ENCODE measurements around the gene ZNF648.
"Not testable (repeated sequence)": the region's sequence is repeated elsewhere in the genome, so short reads cannot be mapped to it uniquely, and the experiment has no call there.

ZNF648 gene

GRCh38 chr1:182052355-182052754 lies 9.2 kb downstream of the ZNF648 start:
- no peak overlapping the region for H3K9ac ChIP-seq
- no peaks in the 10 kb centered on the region for H3K4me1 ChIP-seq
- no peaks in the 10 kb centered on the region for H3K27me3 ChIP-seq
- H3K9me3 ChIP-seq = no peaks in the 10 kb centered on the region
- no peaks in the 10 kb centered on the region for H4K20me1 ChIP-seq
- no peak for TF ChIP-seq Cebpa-rat (IDR thresholded peaks at IDR 0.05)
- no peak overlapping the region for H3K27ac ChIP-seq
- no peaks in the 10 kb centered on the region for H3K36me3 ChIP-seq
- no peak overlapping the region for H3K4me3 ChIP-seq
- no peak overlapping the region for H3K4me2 ChIP-seq

GRCh38 chr1:182051938-182052337 lies 9.6 kb downstream of the ZNF648 start:
- Histone ChIP-seq H3K27ac (no peak overlapping the region), H3K4me3 (no peak overlapping the region), H3K9ac (no peak overlapping the region), H4K20me1 (no peaks in the 10 kb centered on the region), H3K27me3 (no peaks in the 10 kb centered on the region), H3K36me3 (no peaks in the 10 kb centered on the region), H3K4me1 (no peaks in the 10 kb centered on the region), H3K4me2 (no peak overlapping the region), H3K9me3 (no peaks in the 10 kb centered on the region)
- TF ChIP-seq Cebpa-rat (IDR thresholded peaks at IDR 0.05) = no peak

- TF ChIP-seq Cebpa-rat (IDR thresholded peaks at IDR 0.05) = no peak
- Histone ChIP-seq H3K4me2 (no peak overlapping the region), H3K27ac (no peak overlapping the region), H4K20me1 (no peaks in the 10 kb centered on the region), H3K27me3 (no peaks in the 10 kb centered on the region), H3K36me3 (no peaks in the 10 kb centered on the region), H3K9ac (no peak overlapping the region), H3K4me3 (no peak overlapping the region), H3K4me1 (no peaks in the 10 kb centered on the region), H3K9me3 (peaks cover 9% of the 10 kb centered on the region)
Measured at GRCh38 chr1:182050481-182051448, 10.7 kb downstream of the ZNF648 start.

DNA sequence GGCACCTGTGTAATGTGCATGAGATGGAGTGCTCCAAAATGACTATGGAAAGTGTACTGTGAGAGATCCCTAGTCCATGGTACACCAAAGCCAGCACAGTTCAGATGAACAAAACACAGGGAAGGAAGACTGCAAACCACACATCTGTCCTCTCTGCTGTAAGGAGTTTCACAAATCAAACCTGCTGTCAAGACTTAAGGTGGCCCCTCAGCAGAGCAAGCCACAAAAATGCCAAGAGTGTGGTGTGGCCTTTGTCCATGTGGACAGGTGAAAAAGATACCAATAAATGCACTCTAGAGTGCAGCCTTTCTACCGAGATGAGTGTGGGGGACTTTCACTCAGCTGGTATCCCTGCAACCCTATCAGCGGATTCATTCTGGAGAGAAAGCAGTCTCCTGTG lies 12.9 kb downstream of the ZNF648 start:
- no peak overlapping the region for H3K4me2 ChIP-seq
- no peaks in the 10 kb centered on the region for H3K4me1 ChIP-seq
- no peaks in the 10 kb centered on the region for H4K20me1 ChIP-seq
- H3K4me3 ChIP-seq = no peak overlapping the region
- no peak overlapping the region for H3K27ac ChIP-seq
- H3K27me3 ChIP-seq = no peaks in the 10 kb centered on the region
- H3K36me3 ChIP-seq = no peaks in the 10 kb centered on the region
- TF ChIP-seq Cebpa-rat (IDR thresholded peaks at IDR 0.05) = no peak
- H3K9me3 ChIP-seq = peaks cover 23% of the 10 kb centered on the region
- H3K9ac ChIP-seq = no peak overlapping the region

GRCh38 chr1:182046763-182047162 lies 14.7 kb downstream of the ZNF648 start:
- Histone ChIP-seq H3K4me3 (no peak overlapping the region), H3K4me2 (no peak overlapping the region), H4K20me1 (no peaks in the 10 kb centered on the region), H3K27ac (no peak overlapping the region), H3K9me3 (peaks cover 23% of the 10 kb centered on the region), H3K4me1 (no peaks in the 10 kb centered on the region), H3K36me3 (no peaks in the 10 kb centered on the region), H3K27me3 (no peaks in the 10 kb centered on the region), H3K9ac (no peak overlapping the region)
- TF ChIP-seq Cebpa-rat (IDR thresholded peaks at IDR 0.05) = no peak

- H3K4me3 ChIP-seq, H3K27me3 ChIP-seq, H3K36me3 ChIP-seq, H3K4me2 ChIP-seq, H3K9ac ChIP-seq, H3K4me1 ChIP-seq, H3K27ac ChIP-seq, H4K20me1 ChIP-seq: not testable (repeated sequence)
- peaks cover 23% of the 10 kb centered on the region for H3K9me3 ChIP-seq
Measured at GRCh38 chr1:182045481-182045880, 16.0 kb downstream of the ZNF648 start.

GRCh38 chr1:182041615-182042014 lies 19.9 kb downstream of the ZNF648 start:
- H3K27me3 ChIP-seq = no peaks in the 10 kb centered on the region
- no peak overlapping the region for H3K9ac ChIP-seq
- no peaks in the 10 kb centered on the region for H4K20me1 ChIP-seq
- TF ChIP-seq Cebpa-rat (IDR thresholded peaks at IDR 0.05) = no peak; the same call in 1 of the 2 replicates
- H3K27ac ChIP-seq = no peak overlapping the region
- peaks cover 22% of the 10 kb centered on the region for H3K9me3 ChIP-seq
- no peaks in the 10 kb centered on the region for H3K36me3 ChIP-seq
- H3K4me1 ChIP-seq = no peaks in the 10 kb centered on the region
- H3K4me3 ChIP-seq = no peak overlapping the region
- H3K4me2 ChIP-seq = no peak overlapping the region

DNA sequence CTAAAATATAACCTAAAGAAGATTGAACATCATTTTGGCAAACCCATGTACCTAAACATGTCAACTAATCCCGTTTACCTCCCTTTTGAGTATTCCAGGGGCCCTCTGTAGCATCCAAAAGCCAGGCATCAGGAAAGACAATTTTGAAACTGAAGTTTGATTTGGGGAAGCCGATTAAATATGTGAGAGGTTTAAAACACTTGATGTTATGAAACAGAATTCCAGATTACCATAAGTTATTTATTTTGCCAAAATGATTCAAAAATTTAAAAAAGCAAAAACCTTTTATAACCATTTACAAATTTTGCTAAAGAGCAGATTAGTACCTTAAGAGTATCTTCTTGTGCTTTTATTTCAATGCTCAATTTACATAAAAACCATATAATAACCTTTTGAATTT lies 23.3 kb downstream of the ZNF648 start:
- no peaks in the 10 kb centered on the region for H4K20me1 ChIP-seq
- H3K36me3 ChIP-seq = no peaks in the 10 kb centered on the region
- no peak overlapping the region for H3K4me3 ChIP-seq
- H3K9ac ChIP-seq = no peak overlapping the region
- H3K4me1 ChIP-seq = peaks cover 10% of the 10 kb centered on the region
- H3K9me3 ChIP-seq = no peaks in the 10 kb centered on the region
- H3K27ac ChIP-seq = no peak overlapping the region
- TF ChIP-seq Cebpa-rat (IDR thresholded peaks at IDR 0.05) = no peak
- H3K27me3 ChIP-seq = no peaks in the 10 kb centered on the region
- H3K4me2 ChIP-seq = no peak overlapping the region

DNA sequence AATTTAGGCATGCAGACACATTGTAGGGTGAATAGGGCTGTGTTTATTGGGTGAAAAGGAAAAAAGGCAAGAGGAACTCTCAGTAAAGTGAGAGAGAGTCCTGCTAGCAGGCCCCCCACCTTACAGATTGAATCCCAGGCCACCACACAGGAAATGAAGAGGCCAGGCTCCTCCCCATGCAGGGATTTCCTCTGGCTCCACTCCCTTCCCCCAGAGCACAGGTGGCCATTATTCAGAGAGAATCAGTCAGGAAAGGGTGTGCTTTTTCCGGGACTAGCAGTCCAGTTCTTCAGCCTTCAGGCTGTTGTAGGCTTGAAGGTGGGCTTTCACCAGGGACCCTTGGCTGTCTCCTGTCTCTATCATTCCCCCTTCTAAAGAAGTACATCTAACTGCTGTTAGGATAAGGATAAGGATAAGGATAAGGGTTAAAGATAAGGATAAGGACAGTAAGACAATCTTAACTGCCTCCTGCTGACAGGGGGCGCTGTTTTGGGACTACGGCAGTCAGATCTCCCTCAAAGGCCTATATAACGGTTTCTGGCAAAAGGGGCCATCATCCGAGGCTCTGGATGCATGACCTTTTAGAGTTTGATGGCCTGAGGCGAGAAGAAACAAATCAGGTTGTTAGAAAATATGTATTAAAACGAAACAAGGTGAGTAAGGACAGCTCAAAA lies 26.3 kb downstream of the ZNF648 start:
- peak overlapping the region; percentile 74 for H3K4me2 ChIP-seq
- no peaks in the 10 kb centered on the region for H3K27me3 ChIP-seq
- TF ChIP-seq Cebpa-rat (IDR thresholded peaks at IDR 0.05) = no peak
- H3K9me3 ChIP-seq = no peaks in the 10 kb centered on the region
- no peak overlapping the region for H3K9ac ChIP-seq
- no peaks in the 10 kb centered on the region for H3K36me3 ChIP-seq
- no peak overlapping the region; the same call in 1 of the 2 replicates for H3K27ac ChIP-seq
- no peaks in the 10 kb centered on the region for H4K20me1 ChIP-seq
- no peak overlapping the region for H3K4me3 ChIP-seq
- peaks cover 20% of the 10 kb centered on the region for H3K4me1 ChIP-seq

- Histone ChIP-seq H3K27ac (no peak overlapping the region), H3K36me3 (no peaks in the 10 kb centered on the region), H3K9ac (no peak overlapping the region), H3K4me2 (peak overlapping the region; percentile 22; the same call in 1 of the 2 replicates), H4K20me1 (no peaks in the 10 kb centered on the region), H3K4me3 (no peak overlapping the region), H3K27me3 (no peaks in the 10 kb centered on the region), H3K4me1 (peaks cover 31% of the 10 kb centered on the region), H3K9me3 (no peaks in the 10 kb centered on the region)
- no peak for TF ChIP-seq Cebpa-rat (IDR thresholded peaks at IDR 0.05)
Measured at GRCh38 chr1:182032251-182032650, 29.3 kb downstream of the ZNF648 start.
